Suppressor macrophage (primary cell): ENCODE data around the gene RGS3.

Source experiments
- DNase-seq, 4 experiments: peaks; one replicate each; pipeline ENCODE4 v3.0.0-alpha.2; 2020 to 2022

Gene RGS3

GRCh38 chr9:113621309-113621791 lies 157.8 kb downstream of the RGS3 start:
- no peak for DNase-seq

GRCh38 chr9:113621980-113622379 lies 158.5 kb downstream of the RGS3 start:
- no peak for DNase-seq

- DNase-seq: peak in 3 of 4 experiments; percentile 17 to 36 (median 26)
These were observed 159.3 kb downstream of the RGS3 start for GRCh38 chr9:113622600-113623400.

- no peak for DNase-seq
These were observed 160.4 kb downstream of the RGS3 start for GRCh38 chr9:113623851-113624485.

GRCh38 chr9:113624721-113625120 lies 161.2 kb downstream of the RGS3 start:
- DNase-seq: no peak

- no peak for DNase-seq
These were observed 162.0 kb downstream of the RGS3 start for GRCh38 chr9:113625486-113625885.

- no peak for DNase-seq
These were observed 163.4 kb downstream of the RGS3 start for GRCh38 chr9:113626735-113627495.

- DNase-seq: no peak
These were observed 165.1 kb downstream of the RGS3 start for GRCh38 chr9:113628621-113629020.

GRCh38 chr9:113630386-113631136 lies 167.0 kb downstream of the RGS3 start:
- DNase-seq: peak in 1 of 4 experiments; percentile 24

- no peak for DNase-seq
These were observed 167.7 kb downstream of the RGS3 start for GRCh38 chr9:113631137-113631765.

GRCh38 chr9:113631871-113632665 lies 168.5 kb downstream of the RGS3 start:
- DNase-seq: no peak

GRCh38 chr9:113632776-113633590 lies 169.5 kb downstream of the RGS3 start:
- peak; percentile 48 to 74 (median 68) for DNase-seq

- peak in 2 of 4 experiments; percentile 14 to 37 for DNase-seq
These were observed 170.5 kb downstream of the RGS3 start for GRCh38 chr9:113633782-113634595.

GRCh38 chr9:113634596-113635515 lies 171.3 kb downstream of the RGS3 start:
- DNase-seq: no peak

GRCh38 chr9:113635586-113635985 lies 172.1 kb downstream of the RGS3 start:
- no peak for DNase-seq

- DNase-seq: no peak
These were observed 172.6 kb downstream of the RGS3 start for GRCh38 chr9:113636165-113636564.

GRCh38 chr9:113636693-113637092 lies 173.2 kb downstream of the RGS3 start:
- DNase-seq: no peak

GRCh38 chr9:113638490-113638889 lies 175.0 kb downstream of the RGS3 start:
- DNase-seq: no peak
